T-helper 2 cell treated with Interferon-gamma antibody and Interleukin-4, amounts not matched to agents 100 ng/mL and 5 ng/mL, for 36 hours (primary cell): Measurements from ENCODE around the gene MUC4. TPM values are rescaled to one million over a fixed set of nuclear protein-coding genes. Genes with fewer than 3 reads are reported as not detected.
"Not testable (repeated sequence)": the region's sequence is repeated elsewhere in the genome, so short reads cannot be mapped to it uniquely, and the experiment has no call there.

Source experiments
- intact Hi-C: fragments of 100-400 bp; cut with micrococcal nuclease; formaldehyde crosslinking; loops from one replicate; pipeline ENCODE4 v1.15.1; 2023
- total RNA-seq: library from RNA; stranded (reverse); gene quantifications from 2 replicates; pipeline ENCODE4 v1.2.3, GENCODE V29; 2022

The MUC4 gene
- total RNA-seq, 1 donor from 2014 or later: 0.34 TPM

GRCh38 chr3:195816276-195816913, 4.7 kb upstream of the MUC4 start:
- intact Hi-C loops: not testable (repeated sequence)

DNA sequence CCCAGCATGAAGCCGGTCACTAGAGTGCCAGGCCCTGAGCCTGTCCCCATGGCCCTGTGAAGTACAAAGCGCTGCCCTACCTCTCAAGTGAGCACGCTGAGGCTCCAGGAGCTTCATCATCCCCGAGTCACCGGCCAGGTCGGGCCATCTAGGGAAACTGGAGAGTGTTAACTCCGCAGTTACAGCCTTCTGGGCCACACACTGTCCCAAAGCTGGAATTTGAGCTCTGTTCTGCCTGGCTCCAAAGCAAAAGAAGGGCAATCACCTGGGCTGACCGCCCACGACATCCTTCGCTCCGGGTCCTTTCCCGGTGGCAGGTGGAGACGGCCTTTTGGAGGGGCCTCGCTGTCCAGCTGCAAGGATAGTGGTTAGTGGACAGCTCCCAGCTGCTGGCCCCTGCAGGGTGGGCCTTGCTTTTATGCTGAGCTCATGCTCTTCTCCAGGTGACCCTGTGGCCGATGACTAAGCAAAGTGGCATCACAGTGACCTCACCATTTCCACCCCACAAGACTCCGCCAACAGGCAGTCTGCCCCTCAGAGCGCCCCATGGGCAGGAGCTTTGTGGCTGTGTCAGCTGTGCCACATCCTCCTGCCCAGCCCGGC, 3.5 kb upstream of the MUC4 start:
- intact Hi-C loops: no loop called here

GRCh38 chr3:195813916-195814640, 2.3 kb upstream of the MUC4 start:
- intact Hi-C loops: no loop called here

- intact Hi-C loops: no loop called here
Measured at GRCh38 chr3:195812366-195812765, 637 bp upstream of the MUC4 start.

GRCh38 chr3:195810455-195810845, 1.3 kb downstream of the MUC4 start:
- intact Hi-C loops: no loop called here

GRCh38 chr3:195809796-195810454, 1.8 kb downstream of the MUC4 start:
- intact Hi-C loops: no loop called here

GRCh38 chr3:195809291-195809785, 2.4 kb downstream of the MUC4 start:
- intact Hi-C loops: no loop called here

- intact Hi-C loops: no loop called here
Measured at GRCh38 chr3:195808741-195809290, 2.9 kb downstream of the MUC4 start.

DNA sequence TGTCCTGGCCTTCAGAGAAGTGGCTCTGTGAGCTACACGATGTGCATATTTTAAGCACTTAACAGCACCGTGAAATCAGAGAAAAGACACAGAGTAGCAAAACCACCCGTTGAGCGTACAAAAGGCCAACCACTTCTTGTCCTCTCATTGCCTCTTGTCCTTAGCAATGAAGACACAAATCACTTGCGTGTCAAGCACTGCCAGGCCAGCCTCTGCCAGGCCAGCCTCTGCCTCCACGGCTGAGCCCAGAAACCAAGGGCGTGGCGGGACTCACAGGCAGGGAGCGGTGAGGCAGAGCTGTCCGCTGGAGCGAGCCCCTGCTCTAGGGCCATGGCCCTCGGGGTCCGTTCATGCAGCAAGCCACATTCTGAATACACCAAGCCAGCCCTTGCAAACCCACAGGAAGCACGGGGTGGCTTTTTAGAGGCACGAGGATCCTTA, 4.0 kb downstream of the MUC4 start:
- intact Hi-C loops: no loop called here

DNA sequence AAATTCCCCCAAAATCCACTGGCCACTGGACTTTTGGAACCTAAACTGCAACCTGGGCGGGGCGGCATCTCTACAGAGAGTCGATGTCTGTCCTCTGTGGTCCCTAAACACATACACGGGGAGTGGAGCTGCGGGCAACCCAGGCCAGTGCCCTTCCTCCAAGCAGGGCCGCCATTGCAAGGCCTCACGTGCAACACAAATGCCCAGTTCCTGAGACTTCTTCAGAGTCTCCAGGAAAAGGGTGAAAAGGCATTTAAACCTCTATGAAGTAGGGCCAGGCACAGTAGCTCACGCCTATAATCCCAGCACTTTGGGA, 4.9 kb downstream of the MUC4 start:
- intact Hi-C loops: no loop called here

DNA sequence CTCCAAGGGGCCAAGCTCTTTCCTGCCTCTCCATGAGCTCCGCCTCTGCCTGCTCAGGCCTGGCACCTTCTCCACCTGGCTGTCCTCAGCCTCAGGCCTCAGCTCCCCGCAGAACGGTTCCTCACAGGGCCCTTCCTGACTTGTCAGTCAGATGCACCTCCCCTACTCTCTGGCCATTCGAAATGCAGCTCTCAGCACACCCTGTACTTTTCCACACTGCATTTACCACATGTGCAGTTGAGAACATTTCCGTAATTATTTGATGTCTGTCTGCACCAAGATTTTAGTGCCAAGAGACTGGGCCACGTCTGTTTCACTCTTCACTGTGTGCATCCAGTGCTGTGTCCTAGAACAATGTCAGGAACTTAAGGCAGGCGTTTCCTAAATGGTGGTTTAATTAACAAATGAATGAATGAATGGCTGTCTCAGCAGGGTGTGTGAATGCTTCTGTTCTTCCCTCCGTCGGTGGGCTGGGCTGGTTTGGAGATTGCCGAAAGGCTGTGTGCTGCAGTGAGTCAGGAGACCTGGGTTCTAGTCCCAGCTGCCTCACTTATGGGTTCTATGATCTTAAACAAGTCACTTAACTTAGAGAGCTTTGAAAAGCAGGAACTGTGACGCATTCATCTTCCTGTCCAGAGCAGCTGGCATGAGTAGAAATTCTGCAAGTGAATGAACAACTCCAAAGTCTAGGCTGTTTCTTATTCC, 5.4 kb downstream of the MUC4 start:
- intact Hi-C loops: no loop called here

DNA sequence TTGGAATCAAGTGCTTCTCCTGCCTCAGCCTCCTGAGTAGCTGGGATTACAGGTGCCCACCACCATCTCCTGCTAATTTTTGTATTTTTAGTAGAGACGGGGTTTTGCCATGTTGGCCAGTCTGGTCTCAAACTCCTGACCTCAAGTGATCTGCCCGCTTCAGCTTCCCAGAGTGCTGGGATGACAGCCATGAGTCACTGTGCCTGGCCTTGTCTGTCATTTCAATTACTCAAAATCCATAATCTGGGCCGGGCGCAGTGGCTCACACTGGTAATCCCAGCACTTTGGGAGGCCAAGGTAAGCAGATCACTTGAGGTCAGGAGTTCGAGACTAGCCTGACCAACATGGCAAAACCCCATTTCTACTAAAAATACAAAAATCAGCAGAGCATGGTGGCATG, 6.1 kb downstream of the MUC4 start:
- intact Hi-C loops: not testable (repeated sequence)

- intact Hi-C loops: no loop called here
Measured at GRCh38 chr3:195805181-195805580, 6.5 kb downstream of the MUC4 start.

DNA sequence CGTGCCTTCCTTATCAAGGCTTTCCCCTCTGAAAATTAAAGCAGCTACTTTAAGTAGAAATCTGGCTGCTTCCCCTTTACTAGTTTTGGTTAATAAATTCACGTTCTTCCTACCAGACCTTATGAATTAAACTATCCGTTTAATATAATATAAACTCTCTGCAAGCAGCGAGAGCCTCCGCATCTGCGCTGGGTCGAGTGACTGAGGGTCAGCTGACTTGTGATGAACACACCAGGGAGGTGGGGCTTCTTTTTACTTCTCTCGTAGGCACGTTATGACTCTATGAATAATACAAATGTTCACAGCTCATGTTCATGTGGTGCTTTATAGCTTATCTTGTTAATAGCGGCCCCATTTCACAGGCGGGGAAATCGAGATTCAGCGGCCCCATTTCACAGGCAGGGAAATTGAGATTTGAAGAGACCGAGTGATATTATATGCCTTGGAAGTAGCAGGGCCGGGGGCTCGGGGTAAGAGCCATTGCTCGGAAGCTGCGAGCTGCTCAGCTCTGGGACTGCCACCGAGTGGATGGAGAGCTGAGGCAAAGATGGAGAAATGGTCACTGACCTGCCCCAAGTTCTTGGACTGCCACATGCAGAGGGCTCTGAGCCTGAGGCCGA, 8.3 kb downstream of the MUC4 start:
- intact Hi-C loops: no loop called here

GRCh38 chr3:195802795-195803194, 8.9 kb downstream of the MUC4 start:
- intact Hi-C loops: no loop called here

GRCh38 chr3:195802261-195802701, 9.4 kb downstream of the MUC4 start:
- intact Hi-C loops: no loop called here

DNA sequence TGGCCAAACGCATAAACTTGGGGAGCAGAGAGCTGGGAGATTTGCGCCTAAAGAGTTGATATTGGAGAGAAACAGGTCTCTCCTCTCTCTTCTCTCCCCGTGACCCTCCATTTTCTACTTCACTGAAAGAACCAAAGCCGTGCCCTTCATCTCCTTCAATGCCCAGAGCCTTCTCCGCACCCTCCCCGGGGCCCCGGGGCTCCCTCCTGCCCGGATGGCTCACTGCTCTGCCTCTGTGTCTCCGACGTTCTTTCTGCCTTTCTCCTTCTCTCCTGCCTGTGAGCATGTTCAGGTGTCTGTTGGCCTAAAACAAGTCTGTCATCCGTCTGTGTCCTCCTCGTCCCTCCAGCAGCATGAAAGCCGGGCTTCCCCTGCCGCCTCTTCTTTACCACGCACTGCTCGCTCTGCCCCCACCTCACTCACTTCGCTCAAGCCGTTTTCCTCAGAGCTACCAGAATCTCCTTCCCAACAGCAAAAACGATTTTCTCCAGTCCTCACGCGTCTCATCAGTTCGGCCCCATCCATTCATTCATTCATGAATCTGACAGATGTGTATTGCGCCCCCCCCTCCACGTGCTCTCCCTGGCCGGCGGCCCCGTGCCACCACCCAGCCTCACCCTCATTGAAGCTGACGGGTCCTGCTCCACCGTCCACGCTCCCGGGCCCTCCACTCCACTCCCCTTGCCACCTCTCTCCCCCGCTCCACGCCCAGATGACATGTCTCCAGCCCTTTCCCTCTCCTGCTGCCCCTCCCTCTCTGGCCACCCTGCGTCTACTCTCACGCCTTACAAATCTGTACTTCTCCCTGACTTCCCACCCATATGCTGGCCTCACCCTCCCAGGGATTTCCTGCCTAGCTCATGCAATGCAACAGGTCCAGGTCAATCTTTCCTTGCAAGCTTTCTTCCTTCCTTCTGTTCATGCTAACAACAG, 10.2 kb downstream of the MUC4 start:
- intact Hi-C loops: no loop called here

DNA sequence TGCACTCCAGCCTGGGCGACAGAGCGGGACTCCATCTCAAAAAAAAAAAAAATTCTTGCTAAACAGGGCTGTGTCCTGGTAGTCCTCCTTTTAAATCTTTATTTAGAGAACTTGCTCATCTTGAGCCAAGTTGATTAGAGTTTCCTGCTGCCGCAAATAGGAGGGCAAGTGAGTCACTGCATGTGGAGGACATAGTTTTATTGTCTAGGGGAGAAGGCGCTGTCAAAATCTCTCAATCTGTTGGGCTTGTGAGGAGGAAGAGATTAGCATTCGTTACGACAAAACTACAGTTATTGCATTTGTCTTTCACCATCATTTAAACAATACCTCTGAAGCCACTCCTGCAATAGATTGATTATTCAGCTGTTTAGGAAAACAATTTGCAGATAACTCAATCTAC, 11.5 kb downstream of the MUC4 start:
- intact Hi-C loops: no loop called here

DNA sequence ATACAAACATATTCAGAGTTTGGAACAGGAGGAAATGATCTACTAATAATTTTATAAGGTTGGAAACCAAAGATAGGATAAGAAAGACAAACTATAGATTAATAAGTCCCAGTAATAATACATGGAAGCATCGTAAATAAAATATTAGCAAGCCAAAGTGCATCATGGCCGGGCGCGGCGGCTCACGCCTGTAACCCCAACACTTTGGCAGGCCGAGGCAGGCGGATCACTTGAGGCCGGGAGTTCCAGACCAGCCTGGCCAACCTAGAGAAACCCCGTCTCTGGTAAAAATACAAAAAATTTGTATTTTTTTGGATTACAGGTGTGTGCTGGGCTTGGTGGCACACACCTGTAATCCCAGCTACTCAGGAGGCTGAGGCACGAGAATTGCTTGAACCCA, 14.9 kb downstream of the MUC4 start:
- intact Hi-C loops: no loop called here

- intact Hi-C loops: no loop called here
Measured at GRCh38 chr3:195794708-195795107, 17.0 kb downstream of the MUC4 start.
